ENCODE measurements around the gene CGNL1.

CGNL1 gene

DNA sequence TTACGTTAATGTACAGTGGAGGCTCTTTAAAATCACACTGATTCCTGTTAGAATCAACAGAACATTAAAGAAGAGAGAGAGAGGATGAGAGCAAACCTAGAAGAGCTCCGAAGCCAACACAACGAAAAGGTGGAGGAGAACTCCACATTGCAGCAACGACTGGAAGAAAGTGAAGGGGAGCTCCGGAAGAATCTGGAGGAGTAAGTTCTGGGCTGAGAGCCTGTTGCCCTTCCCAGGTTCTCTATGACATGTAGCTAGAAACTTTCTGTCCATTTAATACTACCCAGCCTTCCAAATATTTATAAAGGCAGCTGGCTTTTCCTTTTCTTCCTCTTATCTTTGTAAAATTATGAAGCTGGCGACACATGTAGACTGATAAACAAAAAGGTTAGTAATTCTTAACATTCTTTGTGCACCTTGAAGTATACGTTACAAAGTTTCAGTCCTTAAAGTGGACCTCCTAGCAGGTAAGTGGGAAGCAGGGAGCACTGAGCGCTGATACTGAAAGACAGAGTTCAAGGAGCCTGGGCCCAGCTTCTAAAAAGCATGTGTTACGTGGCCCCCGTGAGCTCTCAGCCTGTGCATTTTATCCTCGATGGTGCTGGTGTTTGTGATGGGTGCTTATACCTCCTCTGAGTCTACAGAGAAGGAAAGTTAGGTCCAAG, 75.9 kb downstream of the CGNL1 start:
- Mint-ChIP-seq H3K27ac (no peak overlapping the region), H3K27me3 (ENCODE audit: low read depth) (peaks cover 18% of the 10 kb centered on the region), H3K36me3 (ENCODE audit: low read depth) (no peaks in the 10 kb centered on the region)

DNA sequence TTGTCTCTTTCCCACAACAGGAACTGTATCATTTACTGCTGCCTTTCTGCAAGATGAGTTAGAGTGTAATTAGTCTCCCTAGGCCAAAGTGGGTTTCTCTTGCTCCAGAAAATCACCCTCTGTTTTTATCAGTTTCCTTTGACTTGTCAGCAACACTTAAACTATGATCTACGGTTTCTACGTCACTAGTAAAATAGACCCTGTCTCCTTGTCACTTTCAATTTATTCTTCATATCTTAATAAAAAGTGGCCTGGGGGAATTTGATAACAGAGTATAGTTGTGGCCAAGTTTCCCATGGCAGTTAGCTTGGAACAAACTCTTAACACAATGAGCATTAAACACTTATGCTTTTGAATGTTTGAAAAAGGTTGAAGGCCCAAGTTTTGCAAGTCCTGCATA, 79.6 kb downstream of the CGNL1 start:
- no peaks in the 10 kb centered on the region for H3K9me3 Mint-ChIP-seq
- no peak overlapping the region for H3K4me3 Mint-ChIP-seq
- no peak overlapping the region for H3K27ac Mint-ChIP-seq
- H3K36me3 Mint-ChIP-seq (ENCODE audit: low read depth): no peaks in the 10 kb centered on the region
- no peak for DNase-seq (ENCODE audit: low spot score)
- H3K4me1 Mint-ChIP-seq (ENCODE audit: low read depth): no peaks in the 10 kb centered on the region
- H3K27me3 Mint-ChIP-seq (ENCODE audit: low read depth): peaks cover 8% of the 10 kb centered on the region

More for the DNA sequence above, 75.9 kb downstream of the CGNL1 start:
- no peak overlapping the region for H3K4me3 Mint-ChIP-seq
- H3K4me1 Mint-ChIP-seq (ENCODE audit: low read depth): no peaks in the 10 kb centered on the region
- no peak for DNase-seq (ENCODE audit: low spot score)
- H3K9me3 Mint-ChIP-seq: no peaks in the 10 kb centered on the region

DNA sequence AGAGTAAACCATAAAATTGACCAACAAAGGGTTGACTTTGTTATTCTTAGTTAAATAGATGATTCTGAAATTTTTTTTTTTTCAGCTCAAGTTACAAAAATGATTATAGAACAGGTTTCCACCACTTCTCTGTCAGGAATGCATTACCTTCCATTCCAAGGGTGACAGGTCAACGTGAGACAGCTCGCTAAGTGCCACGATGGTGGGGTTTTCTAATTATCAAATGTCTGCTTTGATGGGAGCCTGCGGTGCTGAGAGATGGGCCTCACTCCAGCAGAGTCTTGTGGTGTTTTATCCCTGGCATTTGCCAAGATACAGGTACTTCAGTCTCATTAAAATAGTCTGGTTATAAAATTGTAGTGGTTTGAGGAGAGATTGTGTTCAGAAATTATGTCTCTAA, 80.3 kb downstream of the CGNL1 start:
- Mint-ChIP-seq H3K36me3 (ENCODE audit: low read depth) (no peaks in the 10 kb centered on the region), H3K4me1 (ENCODE audit: low read depth) (no peaks in the 10 kb centered on the region)

DNA sequence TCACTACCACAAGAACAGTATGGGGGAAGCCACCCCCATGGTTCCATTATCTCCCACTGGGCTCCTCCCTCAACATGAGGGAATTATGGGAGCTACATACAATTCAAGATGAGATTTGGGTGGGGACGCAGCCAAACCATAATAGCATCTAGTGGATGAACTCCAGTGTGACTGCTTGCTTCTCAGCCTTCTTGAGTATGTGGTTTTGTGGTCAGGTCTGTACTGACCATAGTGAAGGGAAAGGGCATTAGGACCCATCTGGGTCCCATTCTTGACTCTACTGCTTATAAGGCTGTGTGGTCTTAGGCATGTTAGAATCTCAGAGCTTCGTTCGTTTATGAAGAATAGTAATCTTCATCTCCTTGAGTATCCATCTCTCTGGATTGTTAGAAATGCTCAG, 81.4 kb downstream of the CGNL1 start:
- H3K4me3 Mint-ChIP-seq: no peak overlapping the region
- H3K9me3 Mint-ChIP-seq: no peaks in the 10 kb centered on the region
- H3K27ac Mint-ChIP-seq: no peak overlapping the region
- DNase-seq (ENCODE audit: low spot score): no peak
- H3K27me3 Mint-ChIP-seq (ENCODE audit: low read depth): peaks cover 6% of the 10 kb centered on the region
- no peaks in the 10 kb centered on the region for H3K36me3 Mint-ChIP-seq (ENCODE audit: low read depth)
- H3K4me1 Mint-ChIP-seq (ENCODE audit: low read depth): no peaks in the 10 kb centered on the region

More for the DNA sequence above, 80.3 kb downstream of the CGNL1 start:
- Mint-ChIP-seq H3K9me3 (no peaks in the 10 kb centered on the region), H3K4me3 (no peak overlapping the region), H3K27ac (no peak overlapping the region), H3K27me3 (ENCODE audit: low read depth) (peaks cover 8% of the 10 kb centered on the region)
- no peak for DNase-seq (ENCODE audit: low spot score)

DNA sequence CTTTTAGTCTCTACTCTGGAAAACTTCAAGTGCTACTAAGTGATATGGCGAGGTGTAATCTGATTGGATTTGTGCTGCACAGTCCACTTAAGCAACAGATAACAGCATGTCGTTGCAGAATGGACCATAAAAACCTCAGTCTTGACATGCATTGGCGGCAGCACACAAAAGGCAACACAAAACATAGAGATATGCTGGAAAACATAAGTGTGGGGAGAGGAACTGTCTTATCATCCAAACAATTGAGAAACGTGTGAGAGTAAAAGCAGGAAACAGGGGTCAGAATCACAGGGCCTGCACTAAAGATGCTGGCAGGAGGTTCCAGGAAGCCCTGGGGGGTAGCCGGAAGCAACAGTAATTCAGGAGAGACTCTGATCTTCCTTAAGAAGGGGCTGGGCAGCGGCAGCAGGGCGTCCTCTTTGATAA, 82.1 kb downstream of the CGNL1 start:
- DNase-seq (ENCODE audit: low spot score): no peak
- peaks cover 4% of the 10 kb centered on the region for H3K27me3 Mint-ChIP-seq (ENCODE audit: low read depth)
- no peaks in the 10 kb centered on the region for H3K36me3 Mint-ChIP-seq (ENCODE audit: low read depth)
- no peaks in the 10 kb centered on the region for H3K4me1 Mint-ChIP-seq (ENCODE audit: low read depth)
- no peak overlapping the region for H3K4me3 Mint-ChIP-seq
- H3K27ac Mint-ChIP-seq: no peak overlapping the region
- H3K9me3 Mint-ChIP-seq: no peaks in the 10 kb centered on the region

DNA sequence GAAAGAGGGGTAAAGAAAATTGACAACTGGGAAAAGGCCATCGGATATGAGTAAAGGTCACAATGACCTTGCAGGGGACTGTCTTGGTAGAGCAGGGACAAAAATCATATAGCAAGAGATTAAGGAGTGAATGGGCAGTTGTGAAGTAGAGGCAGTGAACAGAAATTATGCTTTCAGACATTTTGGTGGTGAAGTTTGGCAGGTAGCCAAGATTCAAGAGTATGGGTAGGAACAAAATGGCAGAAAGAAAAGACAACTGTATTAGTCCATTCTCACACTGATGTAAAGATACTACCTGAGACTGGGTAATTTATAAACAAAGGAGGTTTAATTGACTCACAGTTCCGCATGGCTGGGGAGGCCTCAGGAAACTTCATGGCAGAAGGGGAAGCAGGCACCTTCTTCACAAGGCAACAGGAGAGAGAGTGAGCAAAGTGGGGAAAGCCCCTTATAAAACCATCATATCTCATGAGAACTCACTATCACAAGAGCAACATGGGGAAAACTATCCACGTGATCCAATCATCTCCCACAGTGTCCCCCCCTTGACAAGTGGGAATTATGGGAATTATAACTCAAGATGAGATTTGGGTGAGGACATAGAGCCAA, 84.0 kb downstream of the CGNL1 start:
- Mint-ChIP-seq H3K4me1 (ENCODE audit: low read depth) (no peaks in the 10 kb centered on the region), H3K36me3 (ENCODE audit: low read depth) (no peaks in the 10 kb centered on the region), H3K27ac (no peak overlapping the region), H3K27me3 (ENCODE audit: low read depth) (peaks cover 2% of the 10 kb centered on the region), H3K4me3 (no peak overlapping the region), H3K9me3 (no peaks in the 10 kb centered on the region)
- no peak for DNase-seq (ENCODE audit: low spot score)

DNA sequence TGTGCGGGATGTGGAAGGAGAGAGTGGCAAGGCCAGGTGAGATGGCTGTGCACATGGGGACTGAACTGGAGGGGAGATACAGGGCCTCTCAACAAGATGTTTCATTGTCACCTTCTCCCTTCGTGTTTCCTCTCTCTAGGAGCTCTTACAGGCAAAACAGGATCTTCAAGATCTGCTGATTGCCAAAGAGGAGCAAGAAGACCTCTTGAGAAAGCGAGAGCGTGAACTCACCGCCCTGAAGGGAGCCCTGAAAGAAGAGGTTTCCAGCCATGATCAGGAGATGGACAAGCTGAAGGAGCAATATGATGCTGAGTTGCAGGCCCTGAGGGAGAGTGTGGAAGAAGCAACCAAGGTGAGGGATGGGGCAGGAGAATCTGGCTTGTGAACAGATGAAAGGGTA, 85.2 kb downstream of the CGNL1 start:
- DNase-seq (ENCODE audit: low spot score): no peak
- Mint-ChIP-seq H3K4me1 (ENCODE audit: low read depth) (no peaks in the 10 kb centered on the region), H3K27me3 (ENCODE audit: low read depth) (peaks cover 7% of the 10 kb centered on the region), H3K4me3 (no peak overlapping the region), H3K9me3 (no peaks in the 10 kb centered on the region), H3K36me3 (ENCODE audit: low read depth) (no peaks in the 10 kb centered on the region), H3K27ac (no peak overlapping the region)

DNA sequence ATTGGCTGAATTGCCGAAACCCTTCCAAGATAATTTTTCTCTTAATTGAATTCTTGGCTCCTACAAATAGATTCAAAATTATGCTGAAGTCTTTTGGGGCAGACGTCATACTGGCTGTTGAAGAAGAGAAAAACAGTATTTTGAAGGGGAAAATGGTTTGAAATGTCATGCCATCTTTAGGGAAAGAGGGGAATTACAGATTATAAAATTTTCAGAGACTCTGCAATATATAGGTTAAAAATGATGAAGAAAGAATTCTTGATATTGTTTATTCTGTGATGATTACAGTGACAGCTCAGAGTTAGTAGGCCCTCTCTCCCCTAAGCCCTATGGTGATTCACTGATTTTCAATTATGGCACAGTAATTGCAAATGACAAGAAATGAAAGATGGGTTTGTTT, 86.1 kb downstream of the CGNL1 start:
- no peak overlapping the region for H3K4me3 Mint-ChIP-seq
- no peaks in the 10 kb centered on the region for H3K9me3 Mint-ChIP-seq
- no peak for DNase-seq (ENCODE audit: low spot score)
- H3K27me3 Mint-ChIP-seq (ENCODE audit: low read depth): peaks cover 10% of the 10 kb centered on the region
- H3K36me3 Mint-ChIP-seq (ENCODE audit: low read depth): no peaks in the 10 kb centered on the region
- H3K27ac Mint-ChIP-seq: no peak overlapping the region
- H3K4me1 Mint-ChIP-seq (ENCODE audit: low read depth): no peaks in the 10 kb centered on the region

DNA sequence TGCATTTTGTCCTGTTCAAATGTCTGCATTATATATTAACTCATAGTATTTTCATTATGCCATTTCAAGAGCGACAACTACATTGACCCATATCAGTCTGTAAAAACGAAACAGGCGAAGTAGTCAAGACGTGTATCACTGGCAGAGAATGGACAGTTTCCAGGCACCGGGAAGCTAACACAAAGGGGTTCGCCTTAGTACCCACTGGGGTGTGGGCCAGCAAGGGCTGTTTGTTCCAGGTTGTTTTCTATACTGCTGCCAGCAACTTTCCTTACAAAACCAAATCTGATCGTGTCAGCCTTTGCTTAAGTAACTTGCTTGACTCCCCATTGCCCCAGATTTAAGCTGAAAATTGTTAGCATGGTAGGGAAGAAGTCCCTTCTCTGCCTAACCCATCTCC, 87.1 kb downstream of the CGNL1 start:
- no peak for DNase-seq (ENCODE audit: low spot score)
- no peak overlapping the region for H3K27ac Mint-ChIP-seq
- no peaks in the 10 kb centered on the region for H3K36me3 Mint-ChIP-seq (ENCODE audit: low read depth)
- no peaks in the 10 kb centered on the region for H3K9me3 Mint-ChIP-seq
- H3K4me3 Mint-ChIP-seq: no peak overlapping the region
- H3K4me1 Mint-ChIP-seq (ENCODE audit: low read depth): no peaks in the 10 kb centered on the region
- H3K27me3 Mint-ChIP-seq (ENCODE audit: low read depth): peaks cover 10% of the 10 kb centered on the region

DNA sequence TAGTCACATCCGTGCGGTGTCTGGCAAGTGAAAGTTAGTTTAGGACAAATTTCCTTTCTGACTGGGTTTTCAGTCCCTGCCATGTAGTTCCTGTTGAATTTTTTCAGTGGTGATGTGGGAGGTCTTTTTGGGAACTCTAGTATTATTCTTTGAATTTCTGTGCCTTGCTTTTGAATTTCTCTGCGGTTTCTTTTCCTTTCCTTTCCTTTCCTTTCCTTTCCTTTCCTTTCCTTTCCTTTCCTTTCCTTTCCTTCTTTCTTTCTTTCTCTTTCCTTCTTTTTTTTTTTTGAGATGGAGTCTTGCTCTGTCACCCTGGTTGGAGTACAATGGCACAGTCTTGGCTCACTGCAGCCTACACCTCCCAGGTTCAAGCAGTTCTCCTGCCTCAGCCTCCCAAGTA, 88.2 kb downstream of the CGNL1 start:
- H3K36me3 Mint-ChIP-seq (ENCODE audit: low read depth): no peaks in the 10 kb centered on the region
- no peak overlapping the region for H3K27ac Mint-ChIP-seq
- no peak overlapping the region for H3K4me3 Mint-ChIP-seq
- no peaks in the 10 kb centered on the region for H3K4me1 Mint-ChIP-seq (ENCODE audit: low read depth)
- peaks cover 10% of the 10 kb centered on the region for H3K27me3 Mint-ChIP-seq (ENCODE audit: low read depth)
- no peaks in the 10 kb centered on the region for H3K9me3 Mint-ChIP-seq
- DNase-seq (ENCODE audit: low spot score): no peak

DNA sequence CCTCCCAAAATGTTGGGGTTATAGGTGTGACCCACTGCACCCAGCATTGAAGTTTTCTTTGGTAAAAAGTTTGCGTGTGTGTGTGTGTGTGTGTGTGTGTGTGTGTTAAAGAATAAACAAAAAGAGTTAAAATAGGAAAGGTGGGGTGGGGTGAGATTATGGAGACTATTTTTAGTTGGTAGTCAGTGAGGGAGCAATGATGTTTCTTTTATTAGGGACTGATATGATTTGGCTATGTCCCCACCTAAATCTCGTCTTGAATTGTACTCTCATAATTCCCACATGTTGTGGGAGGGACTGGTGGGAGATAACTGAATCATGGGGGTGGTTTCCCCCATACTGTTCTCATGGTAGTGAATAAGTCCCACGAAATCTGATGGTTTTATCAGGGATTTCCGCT, 92.2 kb downstream of the CGNL1 start:
- Mint-ChIP-seq H3K36me3 (ENCODE audit: low read depth) (no peaks in the 10 kb centered on the region), H3K4me3 (no peak overlapping the region), H3K4me1 (ENCODE audit: low read depth) (no peaks in the 10 kb centered on the region), H3K27me3 (ENCODE audit: low read depth) (peaks cover 25% of the 10 kb centered on the region), H3K27ac (no peak overlapping the region), H3K9me3 (no peaks in the 10 kb centered on the region)
- no peak for DNase-seq (ENCODE audit: low spot score)

DNA sequence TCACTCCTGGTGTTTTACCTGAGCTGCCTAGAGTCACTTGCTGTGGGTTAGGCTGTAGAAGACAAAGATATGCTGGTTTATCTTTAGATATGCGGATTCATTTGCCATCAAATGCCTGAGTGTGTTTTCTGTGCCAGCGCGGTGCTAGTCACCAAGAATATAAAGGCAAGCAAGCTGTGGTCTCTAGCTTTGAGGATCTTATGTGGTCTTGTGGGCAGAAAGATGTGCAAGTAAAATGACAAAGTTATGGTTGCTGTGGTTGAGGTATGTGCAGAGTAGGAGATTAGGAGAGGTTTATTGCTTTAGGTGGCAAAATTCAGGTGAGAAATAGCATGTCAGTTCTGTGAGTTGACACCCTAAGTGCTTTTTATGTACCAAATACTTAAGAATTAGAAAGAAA, 94.2 kb downstream of the CGNL1 start:
- Mint-ChIP-seq H3K9me3 (no peaks in the 10 kb centered on the region), H3K27ac (no peak overlapping the region), H3K27me3 (ENCODE audit: low read depth) (peaks cover 23% of the 10 kb centered on the region), H3K4me1 (ENCODE audit: low read depth) (no peaks in the 10 kb centered on the region), H3K36me3 (ENCODE audit: low read depth) (no peaks in the 10 kb centered on the region), H3K4me3 (no peak overlapping the region)
- DNase-seq (ENCODE audit: low spot score): no peak

DNA sequence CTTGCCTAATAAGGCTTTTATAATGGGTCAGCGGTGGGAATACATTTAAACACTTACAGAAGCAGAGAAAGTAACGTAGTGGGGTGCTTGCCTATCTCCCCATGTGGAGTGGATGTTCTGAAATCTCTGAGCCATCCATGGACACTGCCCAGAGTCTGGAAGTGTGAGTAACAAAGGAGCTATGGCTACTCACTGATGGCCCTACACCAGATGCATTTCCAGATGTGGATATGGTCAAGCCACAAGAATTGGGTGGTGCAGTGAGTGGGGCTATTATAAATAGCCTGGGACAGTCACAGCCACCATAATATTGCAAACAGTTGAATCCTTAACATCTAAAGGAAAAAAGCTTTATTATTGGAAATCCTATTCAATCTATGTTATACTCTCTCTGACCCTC, 96.6 kb downstream of the CGNL1 start:
- H3K9me3 Mint-ChIP-seq: no peaks in the 10 kb centered on the region
- DNase-seq (ENCODE audit: low spot score): no peak
- peaks cover 16% of the 10 kb centered on the region for H3K27me3 Mint-ChIP-seq (ENCODE audit: low read depth)
- H3K4me3 Mint-ChIP-seq: no peak overlapping the region
- H3K4me1 Mint-ChIP-seq (ENCODE audit: low read depth): no peaks in the 10 kb centered on the region
- H3K27ac Mint-ChIP-seq: no peak overlapping the region
- H3K36me3 Mint-ChIP-seq (ENCODE audit: low read depth): no peaks in the 10 kb centered on the region

DNA sequence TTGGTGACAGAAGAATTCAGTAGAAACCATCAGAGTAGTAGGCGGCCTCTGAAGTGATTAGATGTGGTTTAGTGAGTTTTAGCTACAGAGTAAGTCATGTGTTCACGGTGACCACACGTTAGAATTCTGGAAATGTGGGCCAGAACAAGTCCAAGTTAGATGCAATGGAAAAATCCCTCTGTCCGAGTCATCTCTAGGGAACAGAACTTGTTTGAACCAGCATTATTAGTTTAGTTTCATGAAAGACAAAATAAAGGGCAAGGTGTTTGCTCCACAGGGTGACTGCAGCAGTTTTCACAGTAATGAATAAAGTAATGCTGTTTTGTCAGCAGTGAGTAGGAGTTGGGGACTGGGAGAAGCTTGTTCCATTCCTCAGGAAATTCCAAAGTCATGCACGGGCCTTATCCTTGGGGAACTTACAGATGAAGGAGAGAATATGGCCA, 100.2 kb downstream of the CGNL1 start:
- peaks cover 13% of the 10 kb centered on the region for H3K27me3 Mint-ChIP-seq (ENCODE audit: low read depth)
- no peaks in the 10 kb centered on the region for H3K36me3 Mint-ChIP-seq (ENCODE audit: low read depth)
- H3K4me1 Mint-ChIP-seq (ENCODE audit: low read depth): no peaks in the 10 kb centered on the region
- H3K4me3 Mint-ChIP-seq: no peak overlapping the region
- no peak overlapping the region for H3K27ac Mint-ChIP-seq
- no peaks in the 10 kb centered on the region for H3K9me3 Mint-ChIP-seq
- no peak for DNase-seq (ENCODE audit: low spot score)
